Measurements from ENCODE around the gene PDSS1.

DNA sequence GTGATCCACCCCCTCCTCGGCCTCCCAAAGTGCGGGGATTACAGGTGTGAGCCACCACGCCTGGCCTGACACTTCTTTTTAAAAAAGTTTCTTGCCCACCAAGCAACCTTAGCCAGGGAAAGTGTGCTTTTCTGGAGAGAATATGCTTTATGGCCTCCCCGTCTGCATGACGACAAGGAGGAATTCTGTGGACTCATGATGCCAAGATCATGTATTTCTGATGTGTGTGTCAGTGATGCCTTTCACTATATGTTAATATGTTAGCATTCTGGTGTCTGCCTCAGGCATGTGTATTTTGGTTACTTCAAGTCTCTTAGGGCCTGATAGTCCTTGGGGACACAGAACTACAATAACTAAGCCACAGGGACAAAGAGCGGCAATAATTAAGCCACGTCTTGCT, 2.1 kb downstream of the PDSS1 start:
- TF ChIP-seq, protein P1, sequence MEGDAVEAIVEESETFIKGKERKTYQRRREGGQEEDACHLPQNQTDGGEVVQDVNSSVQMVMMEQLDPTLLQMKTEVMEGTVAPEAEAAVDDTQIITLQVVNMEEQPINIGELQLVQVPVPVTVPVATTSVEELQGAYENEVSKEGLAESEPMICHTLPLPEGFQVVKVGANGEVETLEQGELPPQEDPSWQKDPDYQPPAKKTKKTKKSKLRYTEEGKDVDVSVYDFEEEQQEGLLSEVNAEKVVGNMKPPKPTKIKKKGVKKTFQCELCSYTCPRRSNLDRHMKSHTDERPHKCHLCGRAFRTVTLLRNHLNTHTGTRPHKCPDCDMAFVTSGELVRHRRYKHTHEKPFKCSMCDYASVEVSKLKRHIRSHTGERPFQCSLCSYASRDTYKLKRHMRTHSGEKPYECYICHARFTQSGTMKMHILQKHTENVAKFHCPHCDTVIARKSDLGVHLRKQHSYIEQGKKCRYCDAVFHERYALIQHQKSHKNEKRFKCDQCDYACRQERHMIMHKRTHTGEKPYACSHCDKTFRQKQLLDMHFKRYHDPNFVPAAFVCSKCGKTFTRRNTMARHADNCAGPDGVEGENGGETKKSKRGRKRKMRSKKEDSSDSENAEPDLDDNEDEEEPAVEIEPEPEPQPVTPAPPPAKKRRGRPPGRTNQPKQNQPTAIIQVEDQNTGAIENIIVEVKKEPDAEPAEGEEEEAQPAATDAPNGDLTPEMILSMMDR (IDR thresholded peaks at IDR 0.05; ENCODE audit: insufficient read depth, low read length): no peak
- TF ChIP-seq GABPA (IDR thresholded peaks at IDR 0.05; ENCODE audit: low read depth) (no peak), POLR2AphosphoS5 (IDR thresholded peaks at IDR 0.05; ENCODE audit: low read depth) (no peak)
